Stimulated activated CD8-positive, alpha-beta memory T cell treated with anti-CD3 and anti-CD28 coated beads, Interleukin-7, amount 100 ng/mL, for 4 hours (primary cell): ENCODE data around the gene ABT1.
"Not testable (repeated sequence)": the region's sequence is repeated elsewhere in the genome, so short reads cannot be mapped to it uniquely, and the experiment has no call there.

Source experiments
- DNase-seq, 2 donors: peaks; one replicate each; pipeline ENCODE4 v3.0.0-alpha.2; 2020; ENCODE audit warnings: low read depth in 2 of 2

Gene ABT1

DNA sequence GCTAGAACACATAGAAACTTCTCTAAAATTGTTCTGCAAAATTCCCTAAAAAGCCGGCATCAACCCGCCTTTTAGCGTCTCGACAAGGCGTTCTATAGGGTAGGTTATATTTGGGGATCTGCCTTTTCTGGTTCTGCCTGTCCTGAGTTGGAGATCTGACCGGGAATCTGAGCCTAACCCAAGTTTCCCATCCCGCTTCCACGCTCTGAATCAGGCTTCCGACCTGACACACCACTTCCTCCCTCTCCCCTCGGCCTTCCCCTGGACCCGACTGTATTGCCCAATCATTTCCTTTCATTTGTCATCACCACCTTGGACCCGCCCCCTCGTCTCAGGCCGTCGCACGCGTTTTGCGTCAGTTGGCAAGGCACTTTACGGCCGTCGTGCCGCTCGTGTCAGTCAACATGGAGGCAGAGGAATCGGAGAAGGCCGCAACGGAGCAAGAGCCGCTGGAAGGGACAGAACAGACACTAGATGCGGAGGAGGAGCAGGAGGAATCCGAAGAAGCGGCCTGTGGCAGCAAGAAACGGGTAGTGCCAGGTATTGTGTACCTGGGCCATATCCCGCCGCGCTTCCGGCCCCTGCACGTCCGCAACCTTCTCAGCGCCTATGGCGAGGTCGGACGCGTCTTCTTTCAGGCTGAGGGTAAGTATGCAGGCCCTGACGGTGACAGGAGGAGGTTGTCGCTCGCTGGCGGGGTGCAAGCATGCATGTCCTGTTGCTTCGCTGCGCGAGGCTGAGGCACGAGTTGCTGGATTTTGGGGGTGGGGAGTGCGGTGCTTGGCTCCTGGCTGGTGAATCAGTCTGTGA lies at the start of gene ABT1:
TSS of gene ABT1 (plus strand) at position 375 of the 810 bp plus-strand sequence. CDS start at position 405, 30 bp downstream.
- peak; percentile 95 to 97 for DNase-seq

DNA sequence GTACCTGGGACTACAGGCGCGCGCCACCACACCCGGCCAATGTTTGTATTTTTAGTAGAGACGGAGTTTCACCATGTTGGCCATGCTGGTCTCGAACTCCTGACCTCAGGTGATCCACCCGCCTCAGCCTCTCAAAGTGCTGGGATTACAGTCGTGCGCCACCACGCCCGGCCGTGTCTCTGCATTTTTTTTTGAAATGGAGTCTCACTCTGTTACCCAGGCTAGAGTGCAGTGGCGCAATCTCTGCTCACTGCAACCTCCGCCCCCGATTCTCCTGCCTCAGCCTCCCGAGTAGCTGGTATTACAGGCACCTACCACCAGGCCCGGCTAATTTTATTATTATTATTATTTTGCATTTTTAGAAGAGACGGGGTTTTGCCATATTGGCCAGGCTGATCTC lies 49.4 kb upstream of the ABT1 start:
- DNase-seq, result not testable (repeated sequence)

DNA sequence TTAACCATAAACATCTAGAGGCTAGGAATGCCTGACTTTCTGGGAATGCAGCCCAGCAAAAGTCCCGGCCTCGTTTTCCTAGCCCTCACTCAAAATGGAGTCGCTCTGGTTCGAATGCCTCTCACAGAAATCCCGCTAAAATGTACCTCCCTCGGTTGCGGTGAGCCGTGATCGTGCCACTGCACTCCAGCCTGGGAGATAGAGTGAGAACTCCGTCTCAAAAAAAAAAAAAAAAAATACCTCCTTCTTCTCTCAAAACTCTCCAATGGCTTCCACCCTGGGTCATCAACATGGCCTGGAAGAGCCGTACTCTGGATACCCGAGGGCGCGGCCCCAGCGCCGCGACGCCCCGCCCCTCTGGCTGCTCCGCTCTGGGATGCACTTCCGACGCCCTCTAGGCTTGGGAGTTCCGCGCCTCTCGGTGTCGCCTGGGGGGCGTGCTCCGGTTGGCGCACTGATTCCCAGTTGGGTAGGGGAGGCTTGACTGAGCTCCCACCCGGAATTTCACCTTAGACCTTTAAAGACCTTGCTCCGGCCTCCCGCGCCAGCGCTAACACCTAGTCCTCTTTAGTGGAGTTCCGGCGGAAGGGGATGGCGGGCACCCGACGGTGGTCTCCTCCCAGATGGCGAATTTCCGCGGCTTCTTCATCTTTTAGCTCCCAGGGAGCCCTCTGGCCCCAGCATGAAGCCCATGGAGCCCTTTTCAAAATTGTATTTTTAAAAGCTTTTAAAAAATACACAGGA lies 46.3 kb upstream of the ABT1 start:
- DNase-seq, result peak in 1 of 2 donors; percentile 37

DNA sequence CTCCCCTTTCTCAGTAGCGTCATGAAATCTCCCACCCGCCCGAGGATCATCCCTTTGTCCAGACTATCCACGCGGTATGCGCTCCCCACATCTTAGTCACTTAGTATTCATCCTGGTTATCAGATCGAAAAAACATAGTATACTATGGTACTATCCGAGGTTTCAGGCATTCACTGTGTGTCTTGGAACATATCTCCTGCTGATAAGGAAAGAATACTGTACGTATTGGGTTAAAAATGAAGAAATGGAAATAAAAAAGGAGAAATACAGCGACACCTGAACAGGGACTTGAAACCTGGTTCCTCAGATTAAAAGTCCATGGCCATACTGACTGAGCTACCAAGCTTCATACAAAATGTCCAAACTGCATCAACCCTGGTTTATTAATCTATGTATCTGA lies 44.5 kb upstream of the ABT1 start:
- DNase-seq, result no peak

DNA sequence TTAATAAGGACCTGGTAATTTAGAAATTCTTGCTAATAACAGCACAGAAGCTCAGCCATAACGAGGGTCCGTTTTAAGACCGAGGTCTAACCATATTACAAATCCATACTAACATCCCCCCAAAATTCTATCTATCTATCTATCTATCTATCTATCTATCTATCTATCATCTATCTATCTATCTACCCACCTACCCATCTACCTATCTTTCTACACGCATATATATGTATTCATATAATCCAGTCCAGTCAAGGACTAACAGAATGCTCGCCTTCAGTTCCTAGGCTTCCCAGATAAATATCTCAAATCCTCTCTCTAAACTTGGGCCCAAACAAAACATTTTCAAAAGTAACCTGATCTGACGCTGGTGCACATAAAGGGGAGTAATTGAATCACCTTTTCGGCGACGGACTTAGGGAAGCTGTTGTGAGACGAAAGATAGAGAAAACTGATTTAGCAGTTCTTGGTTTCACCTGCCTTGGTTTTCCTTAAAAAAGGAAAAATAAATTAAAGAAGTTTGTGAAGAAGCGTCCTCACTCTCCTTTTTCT lies 44.0 kb upstream of the ABT1 start:
- no peak for DNase-seq

DNA sequence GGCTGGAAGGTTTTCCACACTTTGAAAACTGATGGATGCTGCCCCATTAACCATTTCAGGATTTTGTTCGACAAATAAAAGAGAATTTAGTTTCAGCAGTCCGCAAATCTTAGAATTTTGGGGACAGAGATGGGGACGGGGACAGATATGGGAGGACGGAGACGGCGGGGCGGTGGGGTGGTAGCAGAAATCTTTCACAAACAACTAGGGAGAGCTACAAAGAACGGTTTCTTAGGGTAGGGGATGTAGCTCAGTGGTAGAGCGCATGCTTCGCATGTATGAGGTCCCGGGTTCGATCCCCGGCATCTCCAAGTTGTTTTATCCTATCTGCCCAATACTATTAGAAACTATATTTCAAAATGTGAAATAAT lies 43.5 kb upstream of the ABT1 start:
- DNase-seq, result peak; percentile 58 to 68

DNA sequence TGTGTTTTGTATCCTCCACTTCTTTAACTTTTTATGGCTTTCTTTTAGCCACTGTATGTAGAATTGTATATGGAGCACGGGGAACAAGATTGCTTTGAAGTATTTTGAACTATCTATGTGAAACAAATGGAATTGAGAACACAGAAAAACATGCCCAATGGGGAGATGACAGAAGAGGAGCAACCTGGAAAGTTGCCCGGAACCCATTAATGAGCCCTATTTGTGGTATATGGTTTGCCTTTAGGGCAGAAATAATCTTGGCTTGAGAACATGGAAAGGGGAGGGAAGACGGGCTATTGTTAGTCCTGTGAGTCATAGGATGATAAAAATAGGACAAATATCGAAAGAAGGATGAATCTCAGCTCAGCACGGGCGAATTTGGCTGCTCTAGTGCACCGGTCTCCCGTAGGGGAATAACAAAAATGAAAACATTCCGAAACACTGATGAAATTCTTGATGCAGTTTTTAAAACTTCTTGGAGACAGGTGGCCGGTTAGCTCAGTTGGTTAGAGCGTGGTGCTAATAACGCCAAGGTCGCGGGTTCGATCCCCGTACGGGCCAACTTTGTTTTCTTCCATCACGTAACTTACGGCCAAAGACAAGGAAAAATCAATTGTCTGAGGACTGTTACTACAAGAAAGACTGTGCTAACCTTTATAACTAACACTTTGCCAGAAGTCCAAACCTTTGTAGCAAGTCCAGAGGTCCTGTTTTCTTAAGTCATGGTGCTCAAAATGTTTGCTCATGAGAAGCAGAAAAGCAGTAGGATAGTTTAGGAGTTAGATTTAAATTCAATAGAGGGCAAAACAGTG lies 42.9 kb upstream of the ABT1 start:
- peak; percentile 63 to 74 for DNase-seq

DNA sequence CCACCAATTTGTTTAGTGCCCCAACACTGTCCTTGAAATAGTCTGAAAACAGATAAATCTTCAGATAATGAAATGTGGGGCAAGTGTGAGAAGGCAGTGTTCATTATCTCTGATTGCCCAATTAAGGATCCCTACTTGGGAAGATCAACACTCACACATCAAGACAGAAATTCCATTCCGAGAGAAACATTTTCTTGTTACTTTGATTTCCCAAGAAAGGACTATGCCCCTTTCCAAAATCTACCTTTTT lies 42.4 kb upstream of the ABT1 start:
- DNase-seq, result no peak

DNA sequence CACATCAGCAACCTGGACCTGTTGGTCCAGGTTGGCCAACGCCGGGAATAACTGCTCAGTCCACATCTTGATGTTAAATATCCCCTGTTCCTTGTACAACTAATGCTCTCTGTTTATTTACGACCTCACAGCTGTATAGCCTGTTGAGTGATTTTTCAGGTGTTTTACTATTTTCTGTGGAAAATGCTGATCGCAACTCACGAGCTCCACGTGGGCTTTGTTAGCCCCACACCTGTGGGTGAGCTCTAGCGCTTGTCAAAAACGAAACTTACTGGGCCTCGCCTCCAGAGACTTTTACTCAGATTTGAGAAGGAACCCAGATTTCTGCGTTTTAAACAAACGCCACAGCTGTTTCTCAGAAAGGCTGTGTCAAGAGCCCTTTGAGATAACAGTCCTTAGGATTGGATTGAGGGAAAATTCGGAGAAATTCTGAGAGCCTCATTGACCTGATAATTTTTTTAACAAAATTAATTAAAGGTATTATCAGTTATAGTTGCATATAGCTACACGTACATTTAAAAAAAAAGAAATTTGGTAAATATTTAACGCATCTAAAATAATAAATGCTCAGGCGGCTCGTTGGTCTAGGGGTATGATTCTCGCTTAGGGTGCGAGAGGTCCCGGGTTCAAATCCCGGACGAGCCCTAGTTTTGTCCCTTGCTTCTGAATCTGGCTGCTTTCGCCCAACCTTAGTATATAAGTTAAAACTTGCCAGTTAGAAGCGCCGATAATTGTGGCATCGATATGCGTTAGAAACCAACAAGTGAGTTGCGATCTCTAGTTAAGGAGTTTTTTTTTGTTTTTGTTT lies 41.9 kb upstream of the ABT1 start:
- peak; percentile 37 to 39 for DNase-seq

DNA sequence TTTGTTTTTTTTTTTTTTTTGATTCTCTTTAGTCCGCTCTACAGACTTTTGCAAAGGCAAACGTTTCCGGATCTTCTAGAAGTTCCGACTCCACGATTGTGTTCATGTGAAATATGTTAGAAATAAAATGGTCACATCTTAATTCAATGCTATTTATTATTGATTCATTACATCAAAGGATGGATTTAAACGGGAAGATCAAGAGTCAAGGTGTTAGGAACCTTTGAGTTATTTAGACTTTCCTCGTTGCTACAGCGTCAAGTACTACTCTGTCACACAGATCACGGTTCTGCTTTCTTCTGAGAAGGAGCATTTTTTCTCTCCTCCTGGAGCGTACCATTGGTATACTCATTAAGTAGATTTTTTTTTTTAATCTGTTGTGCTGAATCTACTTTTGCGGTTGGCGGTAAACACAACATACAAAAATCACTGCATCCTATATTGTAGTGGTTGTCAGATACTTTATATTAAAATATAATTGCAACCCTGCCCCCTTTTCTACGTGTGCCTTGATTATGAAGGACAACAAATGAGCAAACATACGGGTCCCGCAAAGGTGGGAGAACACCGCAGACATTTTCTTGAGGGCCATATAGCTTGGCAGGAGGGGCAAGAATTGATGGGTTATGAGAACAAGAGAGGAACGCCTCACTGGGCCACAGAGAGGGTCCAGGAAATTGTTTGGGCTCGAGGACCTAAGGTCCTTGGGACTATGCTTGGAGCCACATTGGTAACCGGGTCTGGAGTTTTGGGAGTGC lies 41.1 kb upstream of the ABT1 start:
- no peak for DNase-seq

DNA sequence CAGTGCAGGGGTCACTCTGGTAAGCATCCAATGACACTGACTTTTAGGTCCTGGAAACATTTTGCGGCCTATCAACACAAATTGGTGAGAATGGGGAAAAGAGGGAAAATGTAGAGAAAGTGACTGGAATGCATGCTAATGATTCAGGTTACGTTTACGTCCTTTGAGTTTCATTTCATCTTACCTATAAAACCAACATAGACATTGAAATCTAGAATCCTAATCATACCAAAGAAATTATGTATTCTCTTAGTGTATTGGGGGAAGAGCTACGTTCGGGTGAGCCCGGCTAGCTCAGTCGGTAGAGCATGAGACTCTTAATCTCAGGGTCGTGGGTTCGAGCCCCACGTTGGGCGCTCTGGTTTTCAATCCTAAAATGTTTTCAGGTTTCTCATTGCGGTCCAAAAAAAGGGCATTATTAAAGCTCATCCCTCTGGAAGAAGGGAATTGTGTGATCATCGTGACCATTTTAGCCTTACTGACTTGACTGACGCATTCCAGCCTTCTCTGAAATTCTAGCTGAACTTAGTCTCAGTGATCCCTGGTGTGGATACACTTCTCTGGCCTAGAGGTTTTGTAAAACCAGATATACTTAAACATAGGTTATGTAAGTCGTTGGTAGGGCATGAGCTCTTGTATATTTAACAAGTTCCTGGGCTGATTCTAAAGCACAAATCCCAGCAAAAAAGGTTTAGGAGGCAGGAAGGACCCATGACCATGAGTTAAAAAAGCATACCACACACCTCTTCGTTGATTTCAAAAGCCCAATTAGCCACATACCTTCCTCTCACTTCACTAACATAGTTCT lies 40.3 kb upstream of the ABT1 start:
- no peak for DNase-seq

DNA sequence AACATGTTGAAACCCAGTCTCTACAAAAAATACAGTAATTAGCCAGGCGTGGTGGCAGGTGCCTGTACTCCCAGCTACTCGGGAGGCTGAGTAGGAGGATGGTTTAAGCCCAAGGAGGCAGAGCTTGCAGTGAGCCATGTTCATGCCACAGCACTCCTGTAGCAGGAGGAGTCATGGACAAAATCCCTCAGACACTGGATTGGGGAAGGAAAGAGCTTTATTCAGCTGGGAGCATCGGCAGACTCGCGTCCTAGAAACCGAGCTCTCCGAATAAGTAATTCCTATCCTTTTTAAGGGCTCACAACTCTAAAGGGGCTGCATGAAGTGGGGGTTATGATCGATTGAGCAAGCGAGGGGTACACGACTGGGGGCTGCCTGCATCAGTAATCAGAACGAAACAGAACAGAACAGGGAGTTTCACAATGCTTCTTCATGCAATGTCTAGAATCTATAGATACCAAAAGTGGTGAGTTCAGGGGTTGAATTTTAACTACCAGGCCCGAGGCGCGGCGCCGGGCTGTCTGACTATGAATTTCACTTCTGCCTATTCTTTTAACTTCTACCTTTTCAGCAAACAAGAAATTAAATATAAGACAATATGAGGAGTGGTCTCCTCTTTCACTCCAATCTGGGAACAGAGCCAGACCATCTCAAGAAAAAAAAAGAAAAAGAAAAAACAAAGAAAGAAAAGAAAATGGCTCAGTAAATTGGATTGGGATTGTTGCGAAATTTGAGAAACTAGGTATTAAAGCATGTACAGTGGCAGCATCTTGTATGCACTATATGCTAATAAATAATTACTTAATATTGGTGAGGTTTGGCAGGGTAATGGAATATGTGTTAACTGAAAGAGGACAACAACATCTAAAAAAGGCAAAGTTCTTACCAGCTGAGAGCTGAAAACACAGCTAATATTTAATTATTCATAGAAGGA lies 35.0 kb upstream of the ABT1 start:
- no peak for DNase-seq

DNA sequence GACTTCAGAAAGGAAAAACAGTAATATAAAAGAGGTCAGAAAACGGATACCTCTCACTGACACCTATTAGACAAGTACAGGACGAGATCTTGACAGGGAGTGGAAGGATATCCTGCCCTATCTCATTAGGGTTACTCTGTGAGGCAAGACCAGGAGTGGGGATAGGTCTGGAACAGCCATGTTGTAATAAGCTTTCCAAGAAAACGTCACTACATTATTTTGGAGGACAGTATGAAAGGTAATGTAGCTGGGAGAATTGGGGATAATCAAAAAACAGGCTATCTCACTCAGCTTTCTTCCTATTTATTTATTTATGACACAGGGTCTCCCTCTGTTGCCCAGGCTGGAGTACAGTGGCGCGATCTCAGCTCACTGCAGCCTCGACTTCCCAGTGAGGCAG lies 33.3 kb upstream of the ABT1 start:
- DNase-seq, result no peak

DNA sequence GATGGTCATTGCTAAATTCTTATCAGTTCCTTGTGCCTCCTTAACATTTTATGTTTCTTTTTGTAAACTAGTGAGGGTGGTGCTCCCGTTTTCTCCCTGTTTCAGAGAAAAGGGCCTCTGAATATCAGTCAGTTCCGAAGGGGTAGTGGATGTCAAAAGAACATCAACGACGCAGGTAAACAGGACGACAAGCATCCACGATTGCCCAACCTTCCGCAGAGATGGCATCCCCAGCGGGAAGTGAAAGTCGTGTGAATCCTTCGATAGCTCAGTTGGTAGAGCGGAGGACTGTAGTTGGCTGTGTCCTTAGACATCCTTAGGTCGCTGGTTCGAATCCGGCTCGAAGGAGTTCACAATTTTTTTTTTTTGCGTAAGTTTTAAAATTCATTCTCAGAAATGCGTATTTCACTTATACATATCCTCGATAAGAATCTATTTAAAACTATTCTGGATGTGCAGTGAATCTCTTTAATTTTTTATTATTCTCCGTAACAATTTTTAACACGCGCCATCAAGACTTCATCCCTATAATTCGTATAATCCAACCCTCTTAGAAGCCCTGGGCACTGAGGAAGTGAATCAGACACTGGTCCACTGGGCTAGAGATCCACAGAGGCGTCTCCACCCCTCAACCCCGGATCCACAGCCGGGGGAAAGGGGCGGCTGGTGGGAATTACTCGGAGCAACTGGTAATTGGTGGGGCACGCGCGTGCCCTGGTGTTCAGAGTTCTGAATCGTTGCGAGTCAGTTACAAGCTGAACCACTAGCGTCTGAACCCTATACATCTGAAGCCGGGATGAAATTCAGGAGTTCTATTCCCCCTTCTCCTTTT lies 27.9 kb upstream of the ABT1 start:
- peak; percentile 85 to 98 for DNase-seq

DNA sequence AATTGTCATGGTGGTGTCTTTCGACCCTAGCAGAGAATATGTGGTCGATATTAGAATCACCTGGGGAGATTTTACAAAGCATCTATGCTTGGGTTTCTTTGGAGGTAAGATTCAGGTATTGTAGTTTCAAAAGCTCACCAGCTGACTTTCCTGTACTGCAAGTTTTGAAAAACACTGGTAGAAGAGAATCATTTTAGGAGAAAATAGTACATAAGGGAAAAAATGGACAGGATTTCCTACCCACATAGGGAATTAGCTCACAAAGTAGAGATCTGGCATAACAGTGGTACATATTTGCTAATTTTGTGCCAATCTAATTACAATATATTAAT lies 27.4 kb upstream of the ABT1 start:
- DNase-seq, result no peak

DNA sequence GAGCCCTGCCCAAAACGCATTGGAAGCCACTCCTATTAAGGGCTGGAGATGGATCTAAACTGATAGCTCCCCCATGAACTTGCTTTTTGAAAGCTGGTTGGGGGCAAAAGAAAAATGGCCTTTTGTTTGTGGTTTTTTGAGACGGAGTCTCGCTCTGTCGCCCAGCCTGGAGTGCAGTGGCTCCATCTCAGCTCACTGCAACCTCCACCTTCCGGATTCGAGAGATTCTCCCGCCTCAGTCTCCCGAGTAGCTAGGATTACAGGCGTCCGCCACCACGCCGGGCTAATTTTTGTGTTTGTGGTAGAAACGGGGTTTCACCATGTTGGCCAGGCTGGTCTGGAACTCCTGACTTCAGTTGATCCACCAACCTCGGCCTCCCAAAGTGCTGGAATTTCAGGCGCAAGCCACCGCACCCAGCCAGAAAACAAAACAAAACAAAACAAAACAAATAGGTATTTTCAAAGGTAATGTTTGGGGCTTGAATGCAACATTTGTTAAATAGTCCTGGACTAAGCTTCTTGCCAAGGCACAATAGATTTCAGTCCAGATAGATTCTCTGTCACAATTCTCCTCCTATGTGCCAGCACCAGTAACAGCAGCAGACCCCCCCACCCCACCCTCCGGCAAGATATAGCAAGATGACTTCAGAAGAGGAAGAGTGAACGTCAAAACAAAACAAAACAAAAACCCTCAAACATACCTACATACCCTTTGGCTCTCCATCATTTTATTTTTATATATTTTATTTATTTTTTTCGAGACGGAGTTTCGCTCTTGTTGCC lies 26.5 kb upstream of the ABT1 start:
- no peak for DNase-seq

DNA sequence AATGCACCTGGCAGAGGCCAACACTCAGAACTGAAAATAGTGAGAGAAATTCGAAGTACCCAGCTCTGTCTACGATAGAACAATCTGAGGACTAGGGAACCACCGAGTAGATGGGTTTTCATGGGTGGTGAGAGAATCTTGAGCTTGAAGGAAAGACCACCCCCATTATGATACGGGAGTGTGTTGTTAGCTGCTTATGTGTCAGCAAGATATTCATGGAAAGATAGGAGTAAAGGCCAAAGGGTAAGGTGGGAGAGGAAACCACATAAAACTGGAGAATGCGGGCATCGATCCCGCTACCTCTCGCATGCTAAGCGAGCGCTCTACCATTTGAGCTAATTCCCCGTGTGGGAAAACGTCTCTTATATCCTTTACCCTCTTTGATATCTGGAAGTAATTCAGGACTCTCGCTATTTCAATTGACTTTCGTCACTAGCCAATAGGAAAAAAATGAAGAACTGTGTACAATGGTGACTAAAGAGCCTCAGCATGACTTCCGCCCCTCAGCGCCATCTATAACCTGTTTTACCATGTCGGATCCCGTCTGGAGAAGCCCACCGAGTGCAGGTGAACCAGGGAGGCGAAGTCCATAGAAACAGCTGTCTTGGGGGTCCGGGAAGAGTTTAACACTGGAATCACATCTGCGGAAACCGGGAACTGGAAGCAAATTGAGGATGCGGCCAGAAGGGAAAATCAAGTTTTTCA lies 25.0 kb upstream of the ABT1 start:
- no peak for DNase-seq
